ENCODE measurements around the gene LRIG1. TPM values are rescaled to one million over a fixed set of nuclear protein-coding genes. Genes with fewer than 3 reads are reported as not detected.

LRIG1 gene
- total RNA-seq, 1 donor from 2014 or later: 30.2 TPM

DNA sequence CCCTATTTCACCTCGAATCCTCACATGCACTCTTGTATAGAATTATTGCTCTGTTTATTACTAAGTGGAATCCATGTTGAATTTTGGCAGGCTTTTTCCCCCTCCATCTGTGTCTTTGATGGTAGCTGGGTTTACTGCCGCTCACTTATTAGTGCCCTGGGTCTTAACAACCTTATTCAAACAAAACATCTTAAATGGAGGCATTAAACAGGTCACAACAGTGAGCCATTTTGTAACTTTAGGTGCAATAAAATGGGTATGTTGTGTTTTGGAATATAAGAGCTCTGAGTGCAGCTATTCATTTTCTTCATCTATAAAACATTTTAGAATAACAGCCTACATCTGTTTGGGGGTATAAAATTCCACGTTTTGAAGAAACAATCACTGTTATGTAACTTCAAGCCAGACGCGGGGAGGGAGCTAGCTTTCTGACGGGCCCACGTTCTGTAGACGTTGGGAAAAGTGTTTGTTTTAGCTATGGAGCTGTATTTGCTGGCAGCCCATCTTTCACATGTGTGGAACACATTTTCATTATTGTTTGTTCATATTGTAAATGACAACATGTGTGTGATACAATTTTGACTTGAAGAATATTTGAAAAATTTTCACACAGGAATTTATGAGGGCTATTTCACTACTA, 158.0 kb downstream of the LRIG1 start:
- DNase-seq: no peak
- Mint-ChIP-seq H3K4me3 (ENCODE audit: unreplicated experiment) (no peak overlapping the region), H3K4me1 (ENCODE audit: low read depth, unreplicated experiment) (no peaks in the 10 kb centered on the region), H3K27me3 (ENCODE audit: unreplicated experiment) (no peaks in the 10 kb centered on the region), H3K9me3 (ENCODE audit: unreplicated experiment) (no peaks in the 10 kb centered on the region), H3K27ac (ENCODE audit: unreplicated experiment) (no peak overlapping the region), H3K36me3 (ENCODE audit: unreplicated experiment) (no peaks in the 10 kb centered on the region)
- TF ChIP-seq, protein P1, sequence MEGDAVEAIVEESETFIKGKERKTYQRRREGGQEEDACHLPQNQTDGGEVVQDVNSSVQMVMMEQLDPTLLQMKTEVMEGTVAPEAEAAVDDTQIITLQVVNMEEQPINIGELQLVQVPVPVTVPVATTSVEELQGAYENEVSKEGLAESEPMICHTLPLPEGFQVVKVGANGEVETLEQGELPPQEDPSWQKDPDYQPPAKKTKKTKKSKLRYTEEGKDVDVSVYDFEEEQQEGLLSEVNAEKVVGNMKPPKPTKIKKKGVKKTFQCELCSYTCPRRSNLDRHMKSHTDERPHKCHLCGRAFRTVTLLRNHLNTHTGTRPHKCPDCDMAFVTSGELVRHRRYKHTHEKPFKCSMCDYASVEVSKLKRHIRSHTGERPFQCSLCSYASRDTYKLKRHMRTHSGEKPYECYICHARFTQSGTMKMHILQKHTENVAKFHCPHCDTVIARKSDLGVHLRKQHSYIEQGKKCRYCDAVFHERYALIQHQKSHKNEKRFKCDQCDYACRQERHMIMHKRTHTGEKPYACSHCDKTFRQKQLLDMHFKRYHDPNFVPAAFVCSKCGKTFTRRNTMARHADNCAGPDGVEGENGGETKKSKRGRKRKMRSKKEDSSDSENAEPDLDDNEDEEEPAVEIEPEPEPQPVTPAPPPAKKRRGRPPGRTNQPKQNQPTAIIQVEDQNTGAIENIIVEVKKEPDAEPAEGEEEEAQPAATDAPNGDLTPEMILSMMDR (IDR thresholded peaks at IDR 0.05; ENCODE audit: partially characterized antibody, unreplicated experiment): no peak

DNA sequence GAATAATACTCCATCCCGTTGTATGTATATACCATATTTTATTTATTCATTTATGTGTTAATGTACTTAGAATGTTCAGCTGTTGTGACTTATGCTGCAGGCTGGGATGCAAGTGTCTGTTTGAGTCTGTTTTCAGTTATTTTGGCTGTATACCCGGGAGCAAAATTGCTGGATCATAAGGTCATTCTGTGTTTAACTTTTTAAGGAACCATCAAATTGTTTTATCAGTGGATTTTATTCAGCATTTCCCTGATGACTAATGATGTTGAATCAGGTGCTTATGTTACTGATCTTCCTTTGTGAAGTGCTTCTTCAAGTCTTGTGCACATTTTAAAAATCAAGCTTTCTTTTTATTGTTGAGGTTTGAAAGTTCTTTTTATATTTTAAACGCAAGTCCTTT, 161.9 kb downstream of the LRIG1 start:
- TF ChIP-seq, protein P1 (IDR thresholded peaks at IDR 0.05; ENCODE audit: partially characterized antibody, unreplicated experiment): no peak
- no peaks in the 10 kb centered on the region for H3K9me3 Mint-ChIP-seq (ENCODE audit: unreplicated experiment)
- no peaks in the 10 kb centered on the region for H3K36me3 Mint-ChIP-seq (ENCODE audit: unreplicated experiment)
- no peak overlapping the region for H3K4me3 Mint-ChIP-seq (ENCODE audit: unreplicated experiment)
- no peak overlapping the region for H3K27ac Mint-ChIP-seq (ENCODE audit: unreplicated experiment)
- H3K27me3 Mint-ChIP-seq (ENCODE audit: unreplicated experiment): no peaks in the 10 kb centered on the region
- H3K4me1 Mint-ChIP-seq (ENCODE audit: low read depth, unreplicated experiment): peaks cover 1% of the 10 kb centered on the region
- DNase-seq: no peak

DNA sequence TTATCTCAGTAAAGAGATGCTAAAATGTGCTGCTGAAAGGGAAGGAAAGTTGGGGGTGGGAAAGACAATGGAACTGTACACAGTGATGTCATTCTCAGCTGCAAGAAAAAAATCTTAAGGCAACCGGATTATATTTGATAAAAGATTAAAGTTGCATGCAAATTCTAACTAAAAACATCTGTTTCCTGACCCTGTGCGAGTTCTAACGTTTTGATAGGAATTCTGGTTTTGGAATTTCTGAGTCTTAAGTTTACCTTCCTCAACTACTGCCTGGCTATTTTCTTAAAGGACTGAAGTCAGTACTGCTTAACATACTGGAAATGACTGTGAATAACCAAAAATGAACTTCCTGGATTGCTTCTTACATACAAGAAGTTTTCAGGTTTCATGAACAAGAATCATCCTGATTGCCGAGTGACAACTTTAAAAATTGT, 164.5 kb downstream of the LRIG1 start:
- Mint-ChIP-seq H3K36me3 (ENCODE audit: unreplicated experiment) (no peaks in the 10 kb centered on the region), H3K4me3 (ENCODE audit: unreplicated experiment) (no peak overlapping the region), H3K4me1 (ENCODE audit: low read depth, unreplicated experiment) (peaks cover 1% of the 10 kb centered on the region), H3K27ac (ENCODE audit: unreplicated experiment) (no peak overlapping the region), H3K27me3 (ENCODE audit: unreplicated experiment) (no peaks in the 10 kb centered on the region), H3K9me3 (ENCODE audit: unreplicated experiment) (no peaks in the 10 kb centered on the region)
- DNase-seq: no peak
- TF ChIP-seq, protein P1 (IDR thresholded peaks at IDR 0.05; ENCODE audit: partially characterized antibody, unreplicated experiment): no peak

DNA sequence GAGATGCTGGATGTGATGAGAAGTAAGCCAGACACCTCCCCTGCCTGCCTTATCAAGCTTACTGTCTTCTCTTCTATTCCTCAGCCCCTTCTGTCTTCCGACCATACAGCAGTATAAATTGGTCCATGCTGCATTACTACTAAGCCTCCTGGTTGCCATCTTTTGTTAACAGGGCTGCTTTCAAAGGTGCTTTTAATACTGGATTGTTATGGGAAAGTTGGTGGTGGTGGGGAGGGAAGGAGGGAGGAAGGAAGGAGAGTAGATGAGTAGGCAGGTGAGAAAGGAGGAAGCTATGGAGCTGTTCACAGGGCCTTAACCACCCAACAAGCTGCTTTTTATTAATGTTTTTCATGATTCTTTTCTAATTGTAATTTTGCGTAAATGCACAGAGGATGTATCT, 165.2 kb downstream of the LRIG1 start:
- no peaks in the 10 kb centered on the region for H3K9me3 Mint-ChIP-seq (ENCODE audit: unreplicated experiment)
- no peak for DNase-seq
- TF ChIP-seq, protein P1 (IDR thresholded peaks at IDR 0.05; ENCODE audit: partially characterized antibody, unreplicated experiment): no peak
- H3K27ac Mint-ChIP-seq (ENCODE audit: unreplicated experiment): no peak overlapping the region
- H3K4me3 Mint-ChIP-seq (ENCODE audit: unreplicated experiment): no peak overlapping the region
- no peaks in the 10 kb centered on the region for H3K27me3 Mint-ChIP-seq (ENCODE audit: unreplicated experiment)
- H3K4me1 Mint-ChIP-seq (ENCODE audit: low read depth, unreplicated experiment): peaks cover 1% of the 10 kb centered on the region
- H3K36me3 Mint-ChIP-seq (ENCODE audit: unreplicated experiment): no peaks in the 10 kb centered on the region
